Measurements from ENCODE around the gene SLC8A1.
"Not testable (repeated sequence)": the region's sequence is repeated elsewhere in the genome, so short reads cannot be mapped to it uniquely, and the experiment has no call there.

The SLC8A1 gene

DNA sequence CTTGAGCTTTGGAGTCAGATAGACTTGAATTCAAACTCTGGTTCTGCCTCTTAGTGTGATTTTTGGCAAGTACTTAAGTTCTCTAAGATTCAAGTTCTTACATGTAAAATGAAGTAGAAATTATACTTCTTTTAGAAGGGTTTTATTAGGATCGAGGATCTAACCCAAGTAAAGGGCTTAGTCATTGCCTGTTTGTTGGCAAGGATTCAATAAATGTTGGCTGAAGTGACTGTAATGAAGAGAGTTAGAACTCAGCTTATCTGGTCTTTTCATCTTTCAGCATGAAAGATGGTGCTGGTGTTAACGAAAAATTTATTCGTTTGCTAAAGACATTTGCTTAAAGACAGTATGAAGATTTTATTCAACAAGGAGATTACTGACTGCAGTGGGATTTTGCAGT, 356.9 kb downstream of the SLC8A1 start:
- no peak for DNase-seq

DNA sequence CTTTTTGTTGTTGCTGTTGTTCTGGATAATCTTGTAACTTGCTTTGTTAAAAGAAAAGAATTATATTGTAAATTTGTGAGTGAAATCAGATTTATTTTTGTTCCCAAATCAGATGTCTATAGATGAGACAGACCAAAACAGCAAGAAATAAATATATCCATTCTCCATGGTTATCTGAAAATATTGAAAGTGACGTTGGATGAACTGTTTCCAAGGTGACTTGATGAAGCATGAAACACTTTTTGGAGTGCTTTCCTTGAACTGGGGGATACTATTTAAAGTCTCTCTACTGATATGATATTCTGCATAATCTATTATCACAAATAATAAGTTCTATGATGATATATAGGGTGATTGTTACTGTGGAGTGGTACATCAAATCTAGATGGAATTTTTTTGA, 357.4 kb downstream of the SLC8A1 start:
- DNase-seq = no peak

DNA sequence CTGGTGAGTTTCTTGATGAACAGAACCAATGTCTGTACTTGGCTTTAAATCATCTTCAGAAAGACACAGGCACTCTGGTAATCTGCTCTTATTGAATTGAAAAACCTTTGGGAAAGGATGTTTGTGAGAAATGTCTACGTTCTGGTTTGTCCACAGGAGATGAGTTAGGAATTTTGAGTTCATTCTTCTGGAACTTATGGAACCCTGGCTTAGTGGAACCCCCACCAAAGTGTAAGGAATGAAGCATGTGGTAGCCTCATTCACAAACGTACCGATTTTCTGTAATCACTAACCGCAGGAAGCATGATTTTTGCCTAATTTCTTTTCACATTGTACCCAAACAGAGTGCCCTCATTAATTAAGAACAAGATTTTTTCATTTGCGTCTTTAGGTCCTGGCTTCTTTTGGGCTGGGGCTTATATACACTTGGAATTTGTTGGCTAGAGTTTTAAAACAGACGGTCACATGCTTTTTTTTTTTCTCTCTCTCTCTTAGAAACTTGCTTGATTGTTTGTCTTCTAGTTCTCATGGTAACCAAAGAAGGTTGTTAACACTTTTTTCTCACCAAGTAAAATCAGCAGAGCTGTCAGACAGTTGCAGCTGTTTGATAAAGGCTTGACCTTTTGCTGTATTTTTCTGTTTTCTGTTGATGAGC, 358.7 kb downstream of the SLC8A1 start:
- DNase-seq = no peak

DNA sequence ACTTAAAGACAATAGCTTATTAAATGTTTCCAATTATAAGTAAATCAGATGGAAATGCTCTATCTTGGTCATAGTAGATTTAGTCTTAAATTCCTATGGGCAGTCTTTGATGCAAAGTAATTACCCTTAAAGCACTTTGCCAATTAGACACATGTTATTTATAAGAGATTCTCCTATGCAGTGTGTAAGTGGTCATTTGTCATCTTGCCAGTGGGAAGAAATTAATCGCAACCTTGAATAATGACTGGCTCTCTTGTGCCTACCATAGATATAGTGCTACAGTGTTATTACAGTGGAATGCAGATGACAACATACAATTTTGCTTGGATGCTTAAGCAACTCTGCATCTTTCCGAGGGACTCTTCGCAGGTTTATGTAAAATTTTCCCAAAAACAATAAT, 361.8 kb downstream of the SLC8A1 start:
- no peak for DNase-seq

DNA sequence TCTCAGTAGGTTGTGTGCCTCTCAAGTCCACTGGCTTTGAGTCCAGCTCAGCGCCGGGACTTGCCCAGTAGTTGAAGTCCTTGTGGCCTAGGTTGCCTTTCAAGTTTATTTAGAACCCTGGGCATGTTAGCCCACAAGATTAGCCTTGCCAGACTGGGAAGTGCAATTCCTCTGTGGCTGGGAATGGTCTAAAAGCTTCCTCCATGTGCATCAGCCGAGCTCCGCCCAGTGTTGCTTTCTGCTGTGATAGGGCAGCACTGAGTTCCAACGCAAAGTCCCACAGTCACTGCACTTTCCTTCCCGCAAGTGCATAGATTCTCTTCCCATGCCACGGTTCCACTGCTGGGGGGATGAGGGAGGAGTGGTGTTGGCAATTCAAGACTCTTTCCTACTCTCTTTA, 364.0 kb downstream of the SLC8A1 start:
- no peak for DNase-seq

DNA sequence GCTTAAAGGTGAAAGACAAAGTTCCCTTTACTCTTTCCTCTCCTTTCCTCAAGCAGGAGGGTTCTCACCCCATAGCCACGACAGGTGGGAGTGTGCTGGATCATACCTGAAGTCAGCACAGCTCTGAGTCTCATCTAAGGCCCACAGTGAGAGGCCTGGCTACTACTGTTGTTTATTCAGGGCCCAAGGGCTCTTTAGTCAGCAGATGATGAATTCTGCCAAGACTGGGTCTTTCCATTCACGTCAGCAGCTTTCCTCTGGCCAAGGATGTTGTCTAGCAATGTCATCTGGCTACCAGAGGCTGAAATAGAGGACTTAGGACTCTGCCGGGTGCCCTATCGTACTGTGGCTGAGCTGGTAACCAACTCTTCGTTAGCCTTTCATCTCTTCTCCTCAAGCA, 364.5 kb downstream of the SLC8A1 start:
- DNase-seq = no peak

DNA sequence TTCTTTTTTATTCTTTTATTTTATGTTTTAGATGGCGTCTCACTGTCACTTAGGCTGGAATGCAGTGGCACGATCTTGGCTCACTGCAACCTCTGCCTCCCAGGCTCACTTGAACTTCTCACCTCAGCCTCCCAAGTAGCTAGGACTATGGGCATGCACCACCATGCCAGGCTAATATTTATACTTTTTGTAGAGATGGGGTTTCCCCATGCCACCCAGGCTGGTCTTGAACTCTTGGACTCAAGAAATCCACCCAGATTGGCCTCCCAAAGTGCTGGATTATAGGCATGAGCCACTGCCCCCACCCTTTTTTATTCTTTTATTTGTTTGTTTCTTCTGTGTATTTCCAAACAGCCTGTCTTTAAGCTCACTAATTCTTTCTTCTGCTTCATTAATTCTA, 366.1 kb downstream of the SLC8A1 start:
- DNase-seq = no peak

DNA sequence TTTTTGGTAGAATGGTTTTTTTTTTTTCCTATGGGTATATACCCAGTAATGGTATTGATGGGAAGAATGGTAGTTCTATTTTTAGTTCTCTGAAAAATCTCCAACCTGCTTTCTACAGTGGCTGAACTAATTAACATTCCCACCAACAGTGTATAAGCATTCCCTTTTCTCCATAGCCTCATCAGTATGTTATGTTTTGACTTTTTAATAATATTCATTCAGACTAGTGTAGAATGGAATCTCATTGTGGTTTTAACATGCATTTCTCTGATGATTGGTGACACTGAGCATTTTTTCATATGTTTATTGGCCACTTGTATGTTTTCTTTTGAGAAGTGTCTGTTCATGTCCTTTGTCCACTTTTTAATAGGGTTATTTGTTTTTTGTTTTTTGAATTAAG, 378.6 kb downstream of the SLC8A1 start:
- DNase-seq = not testable (repeated sequence)

DNA sequence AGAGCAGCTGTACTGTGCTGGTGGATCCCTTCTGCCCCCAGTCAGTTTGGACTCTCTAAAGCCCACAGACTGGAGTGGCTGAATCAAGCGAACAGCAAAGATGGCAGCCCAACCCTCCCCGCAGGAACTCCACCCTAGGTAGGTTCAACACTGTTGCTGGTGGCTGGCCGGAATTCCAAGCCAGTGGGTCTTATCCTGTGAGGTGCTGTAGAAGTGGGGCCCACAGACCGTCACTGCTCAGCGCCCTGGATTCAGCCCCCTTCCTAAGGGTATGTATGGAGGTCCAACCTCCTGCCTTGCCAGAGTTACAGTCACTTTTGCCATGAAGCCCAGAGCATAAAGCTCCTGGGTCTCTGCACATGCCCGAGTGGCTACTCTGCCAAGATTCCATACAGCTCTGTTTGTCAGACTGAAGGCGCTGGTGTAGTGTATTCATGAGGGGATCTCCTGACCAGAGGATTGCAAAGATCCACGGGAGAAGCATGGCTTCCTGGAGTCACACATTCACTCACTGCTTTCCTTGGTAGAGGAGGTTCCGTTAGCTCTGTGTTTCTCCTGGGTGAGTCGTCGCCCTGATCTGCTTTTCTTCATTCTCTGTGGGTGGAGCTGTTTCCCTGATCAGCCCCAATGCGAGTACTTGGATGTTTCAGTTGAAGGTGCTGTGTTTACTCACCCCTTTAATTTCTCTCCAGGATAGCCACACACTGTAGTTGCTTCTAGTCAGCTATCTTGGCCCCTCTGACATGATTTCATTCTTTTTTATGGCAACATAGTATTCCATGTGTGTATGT, 379.3 kb downstream of the SLC8A1 start:
- DNase-seq = no peak

DNA sequence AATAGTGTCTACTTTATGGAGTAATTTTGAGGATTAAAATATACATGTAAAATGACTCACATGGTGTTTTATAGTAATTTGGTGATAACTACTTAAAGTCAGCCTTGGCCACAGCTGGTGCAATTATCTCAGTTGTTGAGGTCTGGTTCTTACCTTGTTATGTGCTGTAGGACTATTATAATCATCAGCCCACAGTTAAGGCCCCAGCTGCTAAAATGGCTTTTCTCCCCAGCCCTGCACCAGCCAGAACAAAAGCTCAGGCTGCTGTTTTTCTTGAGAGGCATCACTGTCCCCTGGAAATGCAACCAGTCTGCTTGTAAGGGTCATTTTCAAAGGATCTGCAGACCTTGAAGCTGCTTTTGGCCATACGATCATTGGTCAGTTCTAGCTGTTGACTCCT, 389.5 kb downstream of the SLC8A1 start:
- no peak for DNase-seq

DNA sequence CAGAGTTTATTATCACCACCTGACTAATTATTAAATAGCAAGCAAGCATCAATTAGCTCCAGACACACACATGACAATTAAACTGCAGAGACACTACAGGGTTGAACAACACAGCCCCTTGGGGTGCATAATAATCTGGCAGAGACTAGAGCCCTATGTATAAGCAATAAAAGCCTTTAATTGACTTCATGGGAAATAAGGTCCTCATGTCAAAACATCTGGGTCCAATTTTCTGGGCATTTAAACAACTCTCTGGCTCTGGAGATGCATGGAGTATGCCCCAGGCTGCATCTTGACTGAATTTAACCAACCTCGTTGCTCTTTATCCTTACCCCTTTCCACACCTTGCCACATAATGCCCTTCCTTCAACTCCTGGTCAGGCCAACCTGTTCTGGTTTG, 402.1 kb downstream of the SLC8A1 start:
- no peak for DNase-seq

DNA sequence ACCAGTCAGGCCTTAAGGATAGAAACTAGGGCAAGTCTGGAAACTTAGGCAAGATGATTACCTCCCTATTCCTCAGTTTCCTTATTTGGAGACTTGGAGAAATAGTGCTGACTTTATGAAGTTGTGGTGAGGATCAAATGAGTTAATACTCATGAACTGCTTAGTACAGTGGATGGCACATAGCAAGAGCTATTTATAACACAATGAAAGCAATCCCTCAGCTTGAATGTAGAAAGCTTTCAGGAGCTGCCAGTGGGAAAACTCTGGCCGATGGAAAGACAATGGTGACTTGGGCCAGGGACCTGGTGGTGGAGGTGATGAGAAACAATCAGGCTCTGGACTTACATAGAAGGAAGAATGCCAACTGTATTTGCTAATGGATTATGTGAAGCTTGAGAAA, 403.4 kb downstream of the SLC8A1 start:
- DNase-seq = no peak

DNA sequence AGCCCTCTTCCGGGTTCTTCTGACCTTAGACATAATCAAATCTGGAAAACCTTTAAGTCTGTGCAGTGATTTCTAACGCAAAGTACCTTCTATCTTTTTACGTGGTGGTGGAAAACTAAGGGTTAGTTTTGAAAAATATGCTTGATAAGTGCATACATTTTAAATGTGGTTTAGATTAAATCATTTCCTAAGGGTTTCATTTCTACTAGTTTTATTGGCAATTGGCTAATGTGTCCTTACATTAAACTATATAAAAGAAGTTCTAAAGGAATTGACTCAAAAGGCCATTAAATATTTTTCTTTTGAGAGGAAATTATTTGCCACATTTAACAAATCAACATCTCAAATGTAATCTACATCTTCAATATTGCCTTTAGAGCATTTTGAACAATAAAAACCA, 404.5 kb downstream of the SLC8A1 start:
- DNase-seq = no peak
